Measurements from ENCODE around the gene KLF17. TPM values are rescaled to one million over a fixed set of nuclear protein-coding genes. Genes with fewer than 3 reads are reported as not detected.

The KLF17 gene, protein sequence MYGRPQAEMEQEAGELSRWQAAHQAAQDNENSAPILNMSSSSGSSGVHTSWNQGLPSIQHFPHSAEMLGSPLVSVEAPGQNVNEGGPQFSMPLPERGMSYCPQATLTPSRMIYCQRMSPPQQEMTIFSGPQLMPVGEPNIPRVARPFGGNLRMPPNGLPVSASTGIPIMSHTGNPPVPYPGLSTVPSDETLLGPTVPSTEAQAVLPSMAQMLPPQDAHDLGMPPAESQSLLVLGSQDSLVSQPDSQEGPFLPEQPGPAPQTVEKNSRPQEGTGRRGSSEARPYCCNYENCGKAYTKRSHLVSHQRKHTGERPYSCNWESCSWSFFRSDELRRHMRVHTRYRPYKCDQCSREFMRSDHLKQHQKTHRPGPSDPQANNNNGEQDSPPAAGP
- not detected for total RNA-seq

DNA sequence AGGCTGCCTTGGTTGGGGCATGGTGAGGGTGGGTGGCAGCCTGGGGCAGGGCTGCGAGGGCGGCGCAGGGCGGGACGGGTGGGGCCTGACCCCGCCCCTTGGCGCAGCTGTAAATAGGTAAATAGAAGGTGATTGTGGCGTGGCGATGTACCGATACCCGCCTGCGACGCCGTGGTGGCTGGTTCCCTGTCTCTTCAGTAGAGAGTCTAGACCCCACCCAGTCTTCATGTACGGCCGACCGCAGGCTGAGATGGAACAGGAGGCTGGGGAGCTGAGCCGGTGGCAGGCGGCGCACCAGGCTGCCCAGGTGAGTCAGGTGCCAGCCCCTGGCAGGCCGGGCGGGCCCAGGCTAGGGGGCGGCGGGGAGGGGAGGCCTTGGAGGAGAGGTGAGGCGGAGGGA lies at the start of gene KLF17:
Gene KLF17, plus strand, starts transcription at position 140 of the 400 bp plus-strand sequence. Its CDS starts 87 bp downstream, at position 227.
- no peak for DNase-seq (ENCODE audit: low spot score)

DNA sequence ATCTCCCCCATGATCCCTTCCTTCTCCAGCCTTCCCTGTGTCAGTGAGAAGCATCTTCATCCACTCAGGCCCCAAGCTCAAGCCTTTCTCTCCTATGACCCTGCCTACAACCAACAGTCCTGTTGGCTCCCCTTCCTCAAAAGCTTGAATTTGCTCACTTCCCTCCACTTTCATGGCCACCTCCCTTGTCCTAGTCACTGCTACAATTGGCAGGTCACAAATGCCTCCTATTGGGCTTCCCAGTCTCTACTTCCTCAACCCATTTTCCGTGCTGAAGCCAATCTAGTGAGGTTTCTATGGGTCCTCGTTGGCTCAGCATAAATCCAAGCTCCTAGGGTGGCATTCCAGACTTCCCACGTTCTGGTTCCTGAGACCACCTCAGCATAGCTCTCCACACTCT lies 47.2 kb upstream of the KLF17 start:
- DNase-seq (ENCODE audit: low spot score) = no peak

DNA sequence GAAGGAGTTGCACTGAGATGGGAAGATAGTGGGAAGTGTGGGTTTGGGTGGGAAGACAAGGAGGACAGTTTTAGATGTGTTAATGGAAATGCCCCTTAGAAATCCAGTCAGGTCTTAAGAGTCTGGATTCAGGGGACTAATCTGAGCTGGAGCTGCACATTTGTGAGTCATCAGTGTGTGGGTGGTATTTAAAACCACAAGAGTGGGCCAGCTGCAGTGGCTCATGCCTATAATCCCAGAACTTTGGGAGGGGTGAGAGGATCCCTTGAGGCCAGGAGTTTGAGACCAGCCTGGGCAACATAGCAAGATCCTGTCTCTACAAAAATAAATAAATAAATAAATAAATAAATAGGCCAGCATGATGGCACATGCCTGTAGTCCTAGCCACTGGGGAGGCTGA lies 46.4 kb upstream of the KLF17 start:
- no peak for DNase-seq (ENCODE audit: low spot score)

DNA sequence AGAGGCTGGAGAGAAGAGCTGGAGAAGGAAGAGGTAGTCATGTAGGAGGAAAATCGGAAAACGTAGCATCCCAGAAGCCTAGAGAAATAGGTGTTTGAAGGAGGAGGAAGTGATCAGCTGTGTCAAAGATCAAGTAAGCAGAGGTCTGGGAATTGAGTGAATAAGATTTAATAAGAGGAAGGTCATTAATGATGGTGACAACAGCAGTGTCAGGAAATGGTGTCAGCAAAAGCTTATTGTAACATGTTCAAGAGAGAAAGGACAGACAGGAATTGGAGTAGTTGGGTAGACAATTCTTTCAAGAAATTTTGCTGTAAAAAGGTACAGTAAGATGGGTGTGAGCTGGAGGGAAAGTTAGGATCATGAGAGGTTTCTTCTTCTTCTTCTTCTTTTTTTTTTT lies 45.8 kb upstream of the KLF17 start:
- no peak for DNase-seq (ENCODE audit: low spot score)

DNA sequence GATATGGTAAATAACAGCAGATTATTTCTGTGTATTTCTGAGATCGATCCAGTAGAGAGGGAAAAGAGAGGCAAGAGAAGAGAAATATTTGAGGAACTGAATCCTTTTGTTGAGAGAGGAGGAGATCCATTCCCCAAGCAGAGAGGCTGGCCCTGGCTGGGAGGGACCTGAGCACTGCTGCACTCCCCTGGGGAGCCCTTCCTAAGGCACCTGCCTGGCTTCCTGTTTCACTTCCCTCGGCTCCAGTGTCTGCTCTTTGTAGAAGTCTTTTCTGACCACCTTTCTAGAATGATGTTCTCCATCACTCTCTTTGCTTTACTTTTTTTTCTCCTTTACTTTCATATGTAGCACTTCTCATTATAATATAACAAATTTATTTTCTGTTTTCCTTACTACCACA lies 45.1 kb upstream of the KLF17 start:
- no peak for DNase-seq (ENCODE audit: low spot score)

DNA sequence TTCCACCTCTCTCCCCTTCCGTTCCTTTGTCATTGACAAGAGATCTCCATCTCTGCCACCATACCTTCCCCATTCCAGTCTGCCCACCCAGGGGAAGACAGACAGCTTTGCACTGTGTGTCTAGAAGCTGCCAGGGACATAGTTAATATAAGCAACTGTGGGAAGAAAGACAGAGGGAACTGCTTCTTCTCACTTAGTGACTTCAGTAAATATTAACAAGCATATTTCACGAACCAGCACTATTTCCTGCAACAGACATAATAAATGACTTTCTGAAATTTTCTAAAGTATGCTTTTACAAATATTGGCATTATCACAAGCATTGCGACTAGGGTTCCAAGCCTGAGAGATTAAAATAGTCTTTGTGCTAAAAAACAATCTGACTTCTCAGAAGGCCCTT lies 44.2 kb upstream of the KLF17 start:
- no peak for DNase-seq (ENCODE audit: low spot score)

DNA sequence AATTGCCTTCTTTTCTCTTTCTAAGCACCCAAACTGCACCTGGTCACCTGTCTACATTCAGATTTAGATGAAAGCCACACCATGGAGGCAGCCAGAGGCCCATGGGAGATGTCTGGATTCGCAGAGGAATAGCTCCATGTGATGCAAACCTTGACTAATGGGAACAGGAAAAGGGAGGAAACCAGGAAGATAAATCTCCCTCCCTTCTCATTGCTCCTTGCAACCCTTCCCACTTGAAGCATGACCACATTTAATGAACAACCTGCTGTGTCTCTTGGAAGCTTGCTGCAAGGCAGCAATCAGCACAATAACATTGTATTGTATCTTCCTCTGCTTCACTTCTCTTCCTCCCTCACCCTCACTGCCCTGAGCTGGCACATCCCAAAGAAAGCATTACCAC lies 42.6 kb upstream of the KLF17 start:
- DNase-seq (ENCODE audit: low spot score) = no peak

DNA sequence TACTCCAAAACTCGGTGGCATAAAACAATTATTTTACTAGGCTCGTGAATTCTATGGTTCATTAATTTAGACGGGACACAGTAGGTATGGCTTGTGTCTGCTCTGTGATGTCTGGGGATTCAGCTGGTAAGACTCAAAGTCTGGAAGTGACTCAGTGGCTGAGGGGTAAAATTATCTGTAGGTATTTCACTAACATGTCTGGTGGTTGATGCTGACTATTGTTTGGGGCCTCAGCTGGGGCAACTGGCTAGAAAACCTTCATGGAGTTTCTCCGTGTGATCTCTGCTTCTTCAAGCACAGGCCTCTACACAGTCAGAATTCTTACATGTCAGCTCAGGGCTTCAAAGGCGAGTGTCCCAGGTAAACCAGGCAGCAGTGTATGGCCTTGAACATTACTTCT lies 41.2 kb upstream of the KLF17 start:
- DNase-seq (ENCODE audit: low spot score) = no peak

DNA sequence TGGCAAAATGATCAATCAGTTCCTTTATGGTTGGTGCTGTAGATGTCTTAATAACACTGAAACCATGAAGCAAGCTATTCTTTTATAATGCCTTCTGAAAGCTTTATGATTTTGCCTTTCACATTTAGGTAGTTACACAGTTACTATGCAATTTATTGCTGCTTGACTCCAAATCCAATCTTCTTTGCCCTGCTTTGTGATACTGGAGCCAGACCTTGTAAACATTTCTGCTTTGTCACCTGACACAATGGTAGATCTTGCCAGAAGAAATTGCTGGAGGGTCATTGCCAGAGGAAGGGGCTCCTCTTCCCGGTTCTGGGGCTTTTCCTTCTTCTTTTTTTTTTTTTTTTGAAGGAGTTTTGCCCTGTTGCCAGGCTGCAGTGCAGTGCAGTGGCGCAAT lies 40.5 kb upstream of the KLF17 start:
- DNase-seq (ENCODE audit: low spot score) = no peak

DNA sequence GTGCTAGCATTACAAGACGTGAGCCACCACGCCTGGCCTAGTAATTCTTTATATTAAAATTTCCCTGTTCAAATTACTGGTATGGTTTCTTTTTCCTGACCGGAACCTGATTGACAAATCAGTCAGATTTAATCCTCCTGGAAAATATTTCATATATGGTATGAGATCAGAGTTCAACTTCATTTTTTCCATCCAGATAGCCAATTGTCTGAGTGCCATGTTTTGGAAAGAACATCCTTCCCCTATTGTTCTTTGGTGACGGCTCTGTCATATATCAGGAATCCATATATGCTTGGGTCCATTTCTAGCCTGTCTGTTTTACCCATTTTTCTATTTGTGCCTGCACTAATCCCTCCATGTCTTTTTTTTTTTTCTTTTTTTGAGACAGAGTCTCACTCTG lies 39.1 kb upstream of the KLF17 start:
- no peak for DNase-seq (ENCODE audit: low spot score)

DNA sequence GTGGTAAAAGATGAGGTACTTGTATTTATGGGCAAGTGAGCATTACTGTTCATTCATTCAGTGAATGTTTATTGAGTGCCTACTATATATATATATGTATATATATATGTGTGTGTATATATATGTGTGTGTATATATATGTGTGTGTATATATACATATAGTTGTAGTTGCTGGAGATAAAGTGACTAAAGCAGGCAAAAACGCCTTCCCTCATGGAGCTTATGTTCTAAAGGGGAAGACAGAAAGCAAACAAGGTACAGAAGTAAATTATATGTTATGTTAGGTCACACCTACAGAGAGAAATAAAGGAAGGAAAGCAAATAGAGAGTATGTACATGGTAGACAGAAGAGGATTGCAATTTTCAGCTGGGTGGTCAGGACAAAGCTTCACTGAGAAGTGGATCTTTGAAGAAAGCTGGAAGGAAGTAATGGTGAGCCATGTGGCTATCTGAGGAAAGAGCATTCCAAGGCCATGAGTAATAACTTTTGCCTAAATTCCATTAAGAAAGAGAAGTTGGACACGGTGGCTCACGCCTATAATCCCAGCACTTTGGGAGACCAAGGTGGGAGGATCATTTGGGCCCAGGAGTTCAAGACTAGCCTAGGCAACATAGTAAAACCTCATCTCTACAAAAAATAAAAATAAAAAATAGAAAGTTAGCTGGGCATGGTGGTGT lies 33.5 kb upstream of the KLF17 start:
- no peak for DNase-seq (ENCODE audit: low spot score)

DNA sequence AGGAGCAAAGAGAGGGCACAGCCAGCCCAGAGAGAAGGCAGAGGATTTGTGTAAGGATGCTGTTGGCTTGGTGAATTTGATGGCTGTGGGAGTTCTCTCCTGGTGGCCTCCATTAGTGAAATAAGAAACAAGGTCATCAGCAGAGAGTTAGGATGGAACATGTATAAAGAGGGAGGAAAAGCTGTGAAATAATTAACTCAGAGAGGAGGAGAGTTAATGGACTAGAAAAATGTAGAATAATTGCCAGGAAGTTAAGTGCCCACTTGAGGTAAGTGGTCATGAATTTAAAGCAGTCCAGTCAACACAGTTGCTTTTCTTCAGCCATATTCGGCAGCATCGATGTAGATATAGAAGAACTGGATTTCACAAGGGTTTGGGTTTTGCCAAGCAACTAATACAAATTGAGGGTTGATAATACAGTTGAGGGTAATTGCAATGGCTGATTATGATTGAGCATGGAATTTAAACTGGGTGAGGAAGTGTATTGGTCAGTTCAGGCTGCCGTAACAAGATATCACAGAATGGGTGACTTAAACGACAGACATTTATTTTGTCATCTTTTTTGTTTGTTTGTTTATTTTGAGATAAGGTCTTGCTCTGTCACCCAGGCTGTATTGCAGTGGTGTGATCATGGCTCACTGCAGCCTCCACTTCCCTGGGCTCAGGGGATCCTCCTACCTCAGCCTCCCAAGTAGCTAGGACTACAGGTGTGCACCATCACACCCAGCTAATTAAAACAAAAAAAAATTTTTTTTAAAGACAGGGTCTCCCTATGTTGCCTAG lies 31.7 kb upstream of the KLF17 start:
- DNase-seq (ENCODE audit: low spot score) = no peak

DNA sequence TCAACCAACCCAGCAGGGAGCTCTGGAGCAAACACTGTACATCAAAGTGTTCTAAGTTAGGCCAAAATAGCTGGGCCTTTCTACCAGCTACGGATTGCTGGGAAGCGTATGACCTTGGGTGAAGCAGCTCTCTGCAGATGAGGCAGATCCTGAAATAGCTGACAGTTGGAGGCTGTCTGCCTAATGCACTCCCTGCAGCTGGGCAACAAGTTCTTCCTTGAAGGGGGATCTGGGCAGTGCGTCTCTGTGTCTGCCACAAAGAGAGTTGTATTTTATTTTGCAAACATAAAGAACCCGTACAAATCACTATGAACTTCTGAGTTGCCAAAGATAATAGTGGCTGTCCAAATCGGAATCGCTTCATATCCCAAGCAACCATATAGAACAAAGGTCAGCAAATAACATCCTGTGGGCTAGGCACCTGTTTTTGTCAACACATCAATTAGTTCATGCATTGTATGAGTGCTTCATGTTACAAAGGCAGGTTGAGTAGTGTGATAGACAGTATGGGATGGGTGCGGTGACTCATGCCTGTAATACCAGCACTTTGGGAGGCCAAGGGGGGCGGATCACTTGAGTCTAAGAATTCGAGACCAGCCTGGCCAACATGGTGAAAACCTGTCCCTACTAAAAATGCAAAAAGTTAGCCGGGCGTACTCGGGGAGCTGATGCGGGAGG lies 29.1 kb upstream of the KLF17 start:
- DNase-seq (ENCODE audit: low spot score) = no peak

DNA sequence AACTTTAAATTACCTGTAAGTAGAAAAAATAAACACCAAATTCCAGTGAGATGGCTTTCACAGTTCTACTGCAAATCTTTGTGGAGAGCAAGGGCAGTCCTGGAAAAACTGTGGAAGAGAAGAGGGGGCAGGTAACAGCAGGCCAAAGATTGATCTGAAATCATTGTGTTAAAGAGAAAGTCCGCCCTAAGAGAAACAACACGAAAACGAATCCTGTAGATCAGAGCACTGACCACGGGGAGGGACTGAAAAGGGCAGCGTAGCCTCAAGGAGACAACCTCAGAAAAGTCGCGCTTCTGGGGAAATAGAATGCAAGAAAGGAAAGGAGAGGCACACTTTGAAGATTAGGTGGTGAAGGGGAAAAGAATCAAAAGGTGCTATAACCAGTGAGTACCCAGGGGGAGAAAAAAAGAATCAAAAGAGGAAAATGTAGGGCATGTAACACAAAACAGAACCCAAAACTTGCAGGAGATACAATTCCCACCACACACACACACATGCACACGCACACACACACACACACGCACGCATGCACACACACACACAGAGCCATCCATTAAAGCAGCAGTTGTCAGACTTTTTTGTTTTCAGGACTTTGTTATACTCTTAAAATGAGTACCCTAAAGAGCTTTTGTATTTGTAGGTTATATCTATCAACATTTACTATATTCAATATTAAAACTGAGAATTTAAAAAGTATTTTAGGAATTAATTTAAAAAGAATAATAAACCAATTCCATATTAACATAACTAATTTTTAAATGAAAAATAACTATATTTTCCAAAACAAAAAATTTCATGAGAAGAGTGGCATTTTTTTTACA lies 28.0 kb upstream of the KLF17 start:
- DNase-seq (ENCODE audit: low spot score) = no peak

DNA sequence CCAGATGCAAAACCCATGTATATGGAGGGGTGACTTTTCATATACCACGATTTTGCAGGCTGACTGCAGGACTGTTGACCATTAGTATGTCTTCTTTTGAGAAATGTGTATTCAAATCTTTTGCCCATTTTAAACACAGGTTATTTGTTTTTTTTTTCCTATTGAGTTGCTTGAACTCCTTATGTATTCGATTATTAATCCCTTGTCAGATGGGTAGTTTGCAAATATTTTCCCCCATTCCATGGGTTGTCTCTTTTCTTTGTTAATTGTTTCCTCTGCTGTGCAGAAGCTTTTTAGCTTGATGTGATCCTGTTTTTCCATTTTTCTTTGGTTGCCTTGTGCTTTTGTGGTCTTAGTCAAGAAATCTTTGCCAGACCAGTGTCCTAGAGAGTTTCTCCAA lies 24.6 kb upstream of the KLF17 start:
- no peak for DNase-seq (ENCODE audit: low spot score)

DNA sequence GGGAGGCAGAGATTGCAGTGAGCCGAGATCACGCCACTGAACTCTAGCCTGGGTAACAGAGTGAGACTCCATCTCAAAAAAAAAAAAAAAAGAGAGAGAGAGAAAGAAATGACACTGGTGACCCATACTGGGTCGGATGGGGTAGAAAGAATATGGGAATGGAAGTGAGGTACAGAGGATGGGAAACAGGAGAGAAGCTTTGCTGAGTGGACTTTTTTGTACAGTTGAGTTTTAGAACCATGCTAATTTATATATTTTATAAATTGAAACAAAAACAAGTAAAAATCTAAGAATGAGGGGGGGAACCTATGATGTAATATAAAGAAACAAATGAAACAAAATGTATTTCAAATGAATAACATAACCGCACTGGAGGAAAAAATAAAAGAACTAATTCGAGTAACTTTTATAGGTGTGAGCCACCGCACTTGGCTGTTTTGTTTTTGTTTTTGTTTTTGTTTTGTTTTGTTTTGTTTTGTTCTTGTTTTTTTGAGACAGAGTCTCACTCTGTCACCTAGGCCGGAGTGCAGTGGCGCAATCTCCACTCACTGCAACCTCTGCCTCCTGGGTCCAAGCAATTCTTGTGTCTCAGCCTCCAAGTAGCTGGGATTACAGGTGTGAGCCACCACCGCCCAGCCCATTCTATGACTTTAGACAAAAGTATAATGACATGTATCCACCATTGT lies 18.3 kb upstream of the KLF17 start:
- no peak for DNase-seq (ENCODE audit: low spot score)

DNA sequence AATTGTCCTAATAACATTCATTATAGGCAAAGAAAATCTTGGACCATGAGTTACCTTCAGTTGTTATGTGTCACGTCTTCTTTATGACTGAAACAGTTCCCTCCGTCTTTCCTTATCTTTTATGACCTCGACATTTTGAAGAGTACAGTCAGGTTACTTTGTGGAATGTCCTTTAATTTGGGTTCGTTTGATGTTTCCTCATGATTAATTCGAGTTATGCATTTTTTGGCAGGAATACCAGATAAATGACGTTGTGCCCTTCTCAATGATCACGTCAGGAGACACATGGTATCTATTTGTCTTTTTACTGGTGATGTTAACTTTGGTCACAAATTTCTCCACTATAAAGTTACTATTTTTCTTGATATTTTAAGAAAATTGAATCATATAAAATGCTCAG lies 17.3 kb upstream of the KLF17 start:
- no peak for DNase-seq (ENCODE audit: low spot score)

DNA sequence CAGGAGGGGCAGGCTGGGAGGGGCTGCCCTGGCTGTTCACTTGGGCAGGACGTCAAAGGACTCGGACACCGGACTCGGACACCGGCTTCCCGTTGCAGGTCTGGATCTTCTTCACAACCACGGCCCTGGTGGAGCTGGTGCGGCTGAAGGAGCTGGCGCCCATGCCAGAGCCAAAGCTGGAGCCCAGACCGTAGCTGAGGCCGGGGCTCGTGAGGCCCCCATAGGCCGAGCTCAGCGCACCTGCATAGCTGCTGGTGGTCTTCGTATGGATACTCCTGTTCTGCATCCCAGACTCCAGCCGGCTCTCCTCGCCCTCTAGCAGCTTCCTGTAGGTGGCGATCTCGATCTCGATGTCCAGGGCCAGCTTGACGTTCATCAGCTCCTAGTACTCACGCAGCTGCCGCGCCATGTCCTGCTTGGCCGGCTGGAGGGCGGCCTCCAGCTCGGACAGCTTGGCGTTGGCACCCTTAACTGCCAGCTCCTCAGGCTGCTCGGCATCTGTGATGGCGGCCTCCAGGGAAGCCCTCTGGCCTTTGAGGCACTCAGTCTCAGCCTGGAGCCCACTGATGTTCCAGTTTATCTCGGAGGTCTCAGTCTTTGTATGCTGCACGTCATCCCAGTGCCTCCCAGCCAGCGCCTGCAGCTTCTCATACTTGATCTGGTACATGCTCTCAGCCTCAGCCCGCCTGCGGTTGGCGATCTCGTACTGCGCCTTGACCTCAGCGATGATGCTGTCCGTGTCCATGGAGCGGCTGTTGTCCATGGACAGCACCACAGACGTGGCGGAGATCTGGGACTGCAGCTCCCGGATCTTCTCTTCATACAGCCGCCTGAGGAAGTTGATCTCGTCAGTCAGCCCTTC lies 15.1 kb upstream of the KLF17 start:
- no peak for DNase-seq (ENCODE audit: low spot score)

DNA sequence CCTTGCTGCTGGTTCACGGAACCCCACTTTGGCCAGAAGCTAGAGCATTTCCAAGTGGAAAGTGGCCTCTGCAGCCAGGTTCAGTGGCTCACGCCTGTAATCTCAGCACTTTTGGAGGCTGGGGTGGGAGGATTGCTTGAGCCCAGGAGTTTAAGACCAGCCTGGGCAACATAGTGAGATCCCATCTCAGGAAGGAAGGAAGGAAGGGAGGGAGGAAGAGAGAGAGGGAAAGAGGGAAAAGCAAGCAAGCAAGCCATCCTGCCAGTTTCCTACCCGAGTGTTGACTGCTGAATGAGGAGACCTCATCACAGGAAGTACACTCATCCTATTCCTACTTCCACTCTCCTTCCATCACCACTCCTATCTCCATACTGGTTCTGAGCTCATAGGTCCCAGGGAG lies 12.8 kb upstream of the KLF17 start:
- no peak for DNase-seq (ENCODE audit: low spot score)

DNA sequence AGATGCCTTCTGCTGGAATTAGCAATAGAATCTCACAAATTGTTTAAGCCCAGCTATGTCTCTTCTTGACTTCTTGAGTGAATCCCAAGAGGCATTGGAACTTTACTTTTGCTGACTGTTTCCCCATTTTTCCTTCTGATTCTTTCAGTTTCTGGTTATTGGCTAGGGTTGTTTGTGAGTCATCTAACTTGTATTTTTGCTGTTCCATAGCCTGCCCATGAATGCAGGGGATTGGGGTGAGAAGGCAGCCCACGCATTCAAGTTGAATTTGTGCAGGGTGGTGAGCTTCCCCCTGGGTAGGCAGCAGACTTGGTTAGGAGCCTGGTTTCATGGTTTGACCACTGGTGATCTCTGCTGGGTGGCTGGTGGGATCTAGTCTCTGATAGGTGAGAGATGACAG lies 10.4 kb upstream of the KLF17 start:
- DNase-seq (ENCODE audit: low spot score) = no peak

All from ureter (tissue), 1 donor.